ENCODE measurements around the gene MPDU1.

Gene MPDU1

GRCh38 chr17:7626307-7626706, 42.7 kb downstream of the MPDU1 start:
- TF ChIP-seq, protein P1, sequence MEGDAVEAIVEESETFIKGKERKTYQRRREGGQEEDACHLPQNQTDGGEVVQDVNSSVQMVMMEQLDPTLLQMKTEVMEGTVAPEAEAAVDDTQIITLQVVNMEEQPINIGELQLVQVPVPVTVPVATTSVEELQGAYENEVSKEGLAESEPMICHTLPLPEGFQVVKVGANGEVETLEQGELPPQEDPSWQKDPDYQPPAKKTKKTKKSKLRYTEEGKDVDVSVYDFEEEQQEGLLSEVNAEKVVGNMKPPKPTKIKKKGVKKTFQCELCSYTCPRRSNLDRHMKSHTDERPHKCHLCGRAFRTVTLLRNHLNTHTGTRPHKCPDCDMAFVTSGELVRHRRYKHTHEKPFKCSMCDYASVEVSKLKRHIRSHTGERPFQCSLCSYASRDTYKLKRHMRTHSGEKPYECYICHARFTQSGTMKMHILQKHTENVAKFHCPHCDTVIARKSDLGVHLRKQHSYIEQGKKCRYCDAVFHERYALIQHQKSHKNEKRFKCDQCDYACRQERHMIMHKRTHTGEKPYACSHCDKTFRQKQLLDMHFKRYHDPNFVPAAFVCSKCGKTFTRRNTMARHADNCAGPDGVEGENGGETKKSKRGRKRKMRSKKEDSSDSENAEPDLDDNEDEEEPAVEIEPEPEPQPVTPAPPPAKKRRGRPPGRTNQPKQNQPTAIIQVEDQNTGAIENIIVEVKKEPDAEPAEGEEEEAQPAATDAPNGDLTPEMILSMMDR (IDR thresholded peaks at IDR 0.05; ENCODE audit: low read depth, low read length), result no peak
- no peak for DNase-seq (ENCODE audit: extremely low read depth, low read depth)

DNA sequence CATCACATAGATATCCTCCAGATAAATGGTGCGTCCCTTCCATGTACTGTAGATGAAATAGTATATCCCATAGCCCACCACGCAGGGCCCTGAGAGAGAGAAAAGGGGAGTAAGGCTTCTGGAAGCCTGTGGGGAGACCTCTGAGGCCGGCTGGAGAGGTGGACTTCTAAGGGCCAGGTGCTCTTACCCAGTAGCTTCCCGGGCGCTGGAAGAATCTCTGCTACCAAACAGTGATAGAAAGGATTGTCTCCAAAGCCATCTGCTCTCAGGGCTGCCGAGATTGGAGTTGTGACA, 43.3 kb downstream of the MPDU1 start:
- TF ChIP-seq, protein P1 (IDR thresholded peaks at IDR 0.05; ENCODE audit: low read depth, low read length), result no peak
- no peak for DNase-seq (ENCODE audit: extremely low read depth, low read depth)

DNA sequence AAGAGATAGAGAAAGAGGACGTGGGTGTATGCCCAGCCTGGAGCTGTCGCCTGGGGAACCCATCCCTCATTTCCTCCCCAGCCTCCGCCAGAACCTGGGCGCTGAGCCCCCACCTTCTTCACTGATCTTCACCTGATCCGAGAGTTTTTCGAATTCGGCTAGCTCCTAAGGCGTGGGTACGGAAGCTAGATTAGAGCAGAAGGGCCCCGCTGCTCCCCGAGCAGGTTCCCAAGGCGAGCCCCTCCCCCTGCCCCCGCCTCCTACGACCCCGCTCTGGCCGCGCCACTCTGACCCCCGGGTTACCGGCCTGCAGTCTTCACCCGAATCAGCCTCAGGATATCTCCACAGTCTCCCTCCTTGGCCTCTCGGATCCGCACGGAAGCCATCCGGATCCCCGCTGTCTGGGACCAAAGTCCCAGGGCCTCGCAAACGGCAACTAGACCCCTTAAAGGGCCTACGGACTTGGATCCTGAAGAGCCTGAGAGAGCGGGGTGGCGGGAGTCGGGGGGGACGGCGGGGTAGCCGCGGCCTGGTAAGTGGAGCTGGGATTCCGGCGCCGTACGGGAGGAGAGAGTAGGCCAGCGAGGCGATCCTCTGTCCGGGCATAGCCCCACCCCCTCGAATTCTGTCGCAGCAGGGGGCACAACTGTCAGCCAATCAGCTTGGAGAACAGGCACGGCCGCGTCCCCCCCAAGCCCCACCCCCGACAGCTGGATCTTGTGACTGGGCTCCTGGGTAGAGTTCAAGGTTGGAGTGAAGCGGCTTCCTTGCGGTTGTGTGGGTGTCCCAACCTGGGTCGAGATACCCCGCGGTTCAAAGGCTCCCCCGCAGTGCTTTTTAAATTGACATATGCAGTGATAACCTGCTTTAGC, 43.8 kb downstream of the MPDU1 start, which contains the start of gene SAT2:
Gene SAT2, minus strand, starts transcription at position 572 of the 872 bp plus-strand sequence. Its CDS starts 186 bp downstream, at position 386.
- peak; percentile 84 for DNase-seq (ENCODE audit: extremely low read depth, low read depth)
- TF ChIP-seq, protein P1 (IDR thresholded peaks at IDR 0.05; ENCODE audit: low read depth, low read length), result no peak

GRCh38 chr17:7629939-7630571, 46.4 kb downstream of the MPDU1 start, which contains the start of gene SHBG:
Gene SHBG (plus strand): TSS chr17:7630135. CDS start chr17:7630173, 38 bp downstream.
- TF ChIP-seq, protein P1 (IDR thresholded peaks at IDR 0.05; ENCODE audit: low read depth, low read length), result no peak
- DNase-seq (ENCODE audit: extremely low read depth, low read depth), result no peak

- DNase-seq (ENCODE audit: extremely low read depth, low read depth), result no peak
- TF ChIP-seq, protein P1 (IDR thresholded peaks at IDR 0.05; ENCODE audit: low read depth, low read length), result no peak
Observed at GRCh38 chr17:7631398-7632380, 48.0 kb downstream of the MPDU1 start.

DNA sequence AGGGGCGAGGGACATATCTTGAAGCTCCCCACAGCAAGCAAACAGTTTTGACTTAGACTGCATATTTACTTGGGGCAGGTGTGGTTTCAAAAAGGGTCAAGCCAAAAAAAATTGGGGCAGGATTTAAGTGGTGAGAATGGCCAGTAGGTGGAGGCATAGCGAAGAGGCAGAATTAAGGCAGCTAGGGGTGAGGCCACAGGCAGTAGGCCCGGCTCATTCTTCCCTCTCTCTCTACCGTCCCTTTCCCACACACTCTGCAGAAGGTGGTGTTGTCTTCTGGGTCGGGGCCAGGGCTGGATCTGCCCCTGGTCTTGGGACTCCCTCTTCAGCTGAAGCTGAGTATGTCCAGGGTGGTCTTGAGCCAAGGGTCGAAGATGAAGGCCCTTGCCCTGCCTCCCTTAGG, 48.8 kb downstream of the MPDU1 start:
- peak; percentile 24 for DNase-seq (ENCODE audit: extremely low read depth, low read depth)
- TF ChIP-seq, protein P1 (IDR thresholded peaks at IDR 0.05; ENCODE audit: low read depth, low read length), result peak; percentile 53
